ENCODE results near the gene RPL29. TPM values are rescaled to one million over a fixed set of nuclear protein-coding genes. Genes with fewer than 3 reads are reported as not detected.
A peak's percentile ranks its signal among the peaks of the same experiment; 100 is the strongest.

RPL29 gene
- total RNA-seq, 1 donor from 2014 or later, result 1,224 TPM

- no peak for DNase-seq (ENCODE audit: low spot score in 2 of 2)
- no peak for TF ChIP-seq CTCF (IDR thresholded peaks at IDR 0.05)
- no peaks in the 10 kb centered on the region for H3K36me3 ChIP-seq
- no peaks in the 10 kb centered on the region for H3K27me3 ChIP-seq
- H3K9me3 ChIP-seq, result no peaks in the 10 kb centered on the region
- intact Hi-C loops (cut with DNase I), result loop anchor here (10.0 kb wide), 1 partner anchor 313 kb away; the partner anchor contains the start of gene GLYCTK
- H3K4me1 ChIP-seq, result peaks cover 6 to 24% of the 10 kb centered on the region in 2 donors
- no peak overlapping the region for H3K27ac ChIP-seq
- H3K4me3 ChIP-seq, result no peak overlapping the region
Observed at GRCh38 chr3:51971350-51971749, 24.3 kb downstream of the RPL29 start.

GRCh38 chr3:51970606-51971300 is 24.9 kb downstream of the RPL29 start:
- Histone ChIP-seq H3K9me3 (no peaks in the 10 kb centered on the region), H3K27ac (no peak overlapping the region), H3K4me3 (no peak overlapping the region), H3K4me1 (peaks cover 6 to 30% of the 10 kb centered on the region in 2 donors), H3K36me3 (no peaks in the 10 kb centered on the region), H3K27me3 (no peaks in the 10 kb centered on the region)
- TF ChIP-seq CTCF (IDR thresholded peaks at IDR 0.05), result no peak
- DNase-seq (ENCODE audit: low spot score in 2 of 2), result no peak
- intact Hi-C loops (cut with DNase I), result loop anchor here (10.0 kb wide), 1 partner anchor 314 kb away; the partner anchor contains the start of gene GLYCTK

GRCh38 chr3:51969841-51970240 is 25.9 kb downstream of the RPL29 start:
- Histone ChIP-seq H3K9me3 (no peaks in the 10 kb centered on the region), H3K4me1 (peaks cover 12 to 39% of the 10 kb centered on the region in 2 donors), H3K27ac (no peak overlapping the region), H3K4me3 (no peak overlapping the region), H3K36me3 (no peaks in the 10 kb centered on the region), H3K27me3 (no peaks in the 10 kb centered on the region)
- TF ChIP-seq CTCF (IDR thresholded peaks at IDR 0.05), result no peak
- intact Hi-C loops (cut with DNase I), result loop anchor here (10.0 kb wide), 2 partner anchors 315 to 1355 kb away; partner anchors contain the start of genes CISH, GLYCTK and MAPKAPK3
- DNase-seq (ENCODE audit: low spot score in 2 of 2), result no peak

GRCh38 chr3:51968883-51969678 is 26.6 kb downstream of the RPL29 start:
- H3K9me3 ChIP-seq, result no peaks in the 10 kb centered on the region
- DNase-seq (ENCODE audit: low spot score in 2 of 2), result no peak
- H3K27ac ChIP-seq, result peak overlapping the region in 1 of 2 donors; percentile 96
- no peaks in the 10 kb centered on the region for H3K27me3 ChIP-seq
- TF ChIP-seq CTCF (IDR thresholded peaks at IDR 0.05), result no peak
- no peak overlapping the region for H3K4me3 ChIP-seq
- no peaks in the 10 kb centered on the region for H3K36me3 ChIP-seq
- intact Hi-C loops (cut with DNase I), result loop anchor here (10.0 kb wide), 1 partner anchor 1354 kb away; the partner anchor contains the start of genes CISH and MAPKAPK3
- peaks cover 9 to 40% of the 10 kb centered on the region in 2 donors for H3K4me1 ChIP-seq

- intact Hi-C loops (cut with DNase I), result loop anchor here (10.0 kb wide), 1 partner anchor 1353 kb away; the partner anchor contains the start of genes CISH and MAPKAPK3
- H3K4me1 ChIP-seq, result peaks cover 8 to 39% of the 10 kb centered on the region in 2 donors
- peak overlapping the region; percentile 87 to 90 for H3K4me3 ChIP-seq
- H3K9me3 ChIP-seq, result no peaks in the 10 kb centered on the region
- H3K27me3 ChIP-seq, result no peaks in the 10 kb centered on the region
- no peak for DNase-seq (ENCODE audit: low spot score in 2 of 2)
- H3K36me3 ChIP-seq, result no peaks in the 10 kb centered on the region
- peak overlapping the region; percentile 95 to 96 for H3K27ac ChIP-seq
- TF ChIP-seq CTCF (IDR thresholded peaks at IDR 0.05), result no peak
Observed at GRCh38 chr3:51968170-51968775, 27.4 kb downstream of the RPL29 start.
